Measurements from ENCODE around the gene OSBPL10. TPM values are rescaled to one million over a fixed set of nuclear protein-coding genes. Genes with fewer than 3 reads are reported as not detected.
"Not testable (repeated sequence)": the region's sequence is repeated elsewhere in the genome, so short reads cannot be mapped to it uniquely, and the experiment has no call there.

OSBPL10 gene
- total RNA-seq, 1 donor from 2014 or later: 20.5 TPM

DNA sequence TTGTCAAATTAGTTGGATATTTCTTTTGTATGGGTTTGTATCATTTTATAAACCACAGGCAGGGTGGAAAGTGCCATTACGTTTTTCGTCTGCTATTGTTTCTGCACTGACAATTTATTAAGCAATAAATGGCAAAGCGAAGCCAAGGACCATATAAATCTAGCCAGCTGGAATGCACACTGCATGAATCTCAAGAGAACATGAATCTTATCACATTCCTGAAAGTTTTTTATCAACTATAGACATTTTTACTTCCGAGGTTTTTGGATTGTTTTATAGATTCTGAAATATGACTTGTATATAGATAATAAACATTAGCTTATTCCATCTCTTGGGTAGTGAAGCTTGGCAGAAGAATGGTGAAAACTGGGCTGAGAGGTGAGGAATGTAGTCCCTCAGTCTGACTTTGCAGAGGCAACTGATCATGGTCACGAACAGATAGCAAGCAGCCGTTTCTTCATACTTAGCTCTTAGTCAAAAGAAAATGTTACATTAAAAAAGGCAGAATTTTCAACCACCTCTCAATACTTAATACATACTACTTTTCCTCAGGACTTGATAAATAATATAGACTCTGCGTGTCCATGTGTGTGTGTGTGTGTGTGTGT, 102.7 kb downstream of the OSBPL10 start:
- no peak for DNase-seq (ENCODE audit: low read depth)
- no peak for FAIRE-seq
- TF ChIP-seq, protein P1, sequence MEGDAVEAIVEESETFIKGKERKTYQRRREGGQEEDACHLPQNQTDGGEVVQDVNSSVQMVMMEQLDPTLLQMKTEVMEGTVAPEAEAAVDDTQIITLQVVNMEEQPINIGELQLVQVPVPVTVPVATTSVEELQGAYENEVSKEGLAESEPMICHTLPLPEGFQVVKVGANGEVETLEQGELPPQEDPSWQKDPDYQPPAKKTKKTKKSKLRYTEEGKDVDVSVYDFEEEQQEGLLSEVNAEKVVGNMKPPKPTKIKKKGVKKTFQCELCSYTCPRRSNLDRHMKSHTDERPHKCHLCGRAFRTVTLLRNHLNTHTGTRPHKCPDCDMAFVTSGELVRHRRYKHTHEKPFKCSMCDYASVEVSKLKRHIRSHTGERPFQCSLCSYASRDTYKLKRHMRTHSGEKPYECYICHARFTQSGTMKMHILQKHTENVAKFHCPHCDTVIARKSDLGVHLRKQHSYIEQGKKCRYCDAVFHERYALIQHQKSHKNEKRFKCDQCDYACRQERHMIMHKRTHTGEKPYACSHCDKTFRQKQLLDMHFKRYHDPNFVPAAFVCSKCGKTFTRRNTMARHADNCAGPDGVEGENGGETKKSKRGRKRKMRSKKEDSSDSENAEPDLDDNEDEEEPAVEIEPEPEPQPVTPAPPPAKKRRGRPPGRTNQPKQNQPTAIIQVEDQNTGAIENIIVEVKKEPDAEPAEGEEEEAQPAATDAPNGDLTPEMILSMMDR (IDR thresholded peaks at IDR 0.05; ENCODE audit: insufficient read depth, low read length, severe bottlenecking): no peak
- Histone ChIP-seq H3K36me3 (ENCODE audit: control insufficient read depth, insufficient read depth, low read length) (no peaks in the 10 kb centered on the region), H3K27me3 (ENCODE audit: control insufficient read depth, insufficient read depth, low read length) (no peaks in the 10 kb centered on the region), H3K4me3 (ENCODE audit: low read depth, low read length) (no peak overlapping the region)

DNA sequence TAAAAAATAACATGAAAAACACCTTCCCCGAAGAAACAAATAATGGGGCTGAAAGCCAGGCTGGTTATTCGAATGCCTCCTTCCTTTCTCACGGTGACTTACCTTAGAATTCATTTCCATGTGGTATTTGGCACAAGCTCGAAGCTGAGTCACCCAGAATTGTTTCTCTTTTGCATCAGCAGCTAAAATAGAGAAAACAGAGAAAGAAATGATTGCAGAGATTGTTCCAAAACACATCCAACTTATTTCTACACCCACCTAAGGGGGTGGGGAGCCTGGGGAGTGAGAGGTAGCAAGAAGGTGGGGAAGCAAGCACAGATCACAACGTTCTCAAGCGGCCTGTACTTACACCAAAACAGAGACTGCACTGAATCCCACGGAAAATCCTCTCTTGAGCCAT, 104.7 kb downstream of the OSBPL10 start:
- TF ChIP-seq, protein P1 (IDR thresholded peaks at IDR 0.05; ENCODE audit: insufficient read depth, low read length, severe bottlenecking): no peak
- H3K4me3 ChIP-seq (ENCODE audit: low read depth, low read length): no peak overlapping the region
- FAIRE-seq: peak; percentile 60
- peak; percentile 80 for DNase-seq (ENCODE audit: low read depth)
- H3K36me3 ChIP-seq (ENCODE audit: control insufficient read depth, insufficient read depth, low read length): no peaks in the 10 kb centered on the region
- H3K27me3 ChIP-seq (ENCODE audit: control insufficient read depth, insufficient read depth, low read length): no peaks in the 10 kb centered on the region

DNA sequence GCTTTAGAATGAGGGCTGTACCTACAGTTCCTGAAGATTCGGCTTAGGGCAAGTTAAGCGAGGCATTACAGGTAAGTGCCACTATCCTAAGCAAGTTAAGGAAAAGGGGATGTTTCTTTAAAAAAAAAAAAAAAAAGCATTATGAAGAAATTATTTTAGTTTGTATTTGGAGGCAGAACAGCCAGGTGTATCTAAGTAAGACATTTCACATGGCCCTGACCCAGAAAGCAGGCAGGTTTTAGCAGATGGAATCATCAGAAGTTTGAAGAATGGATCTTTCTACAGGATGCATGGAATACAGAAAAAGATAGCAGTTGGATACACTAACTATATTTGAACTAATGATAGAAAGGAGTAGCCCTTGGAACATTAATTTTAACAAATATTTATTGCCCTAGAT, 105.6 kb downstream of the OSBPL10 start:
- no peak for FAIRE-seq
- DNase-seq (ENCODE audit: low read depth): no peak
- no peaks in the 10 kb centered on the region for H3K27me3 ChIP-seq (ENCODE audit: control insufficient read depth, insufficient read depth, low read length)
- H3K36me3 ChIP-seq (ENCODE audit: control insufficient read depth, insufficient read depth, low read length): no peaks in the 10 kb centered on the region
- H3K4me3 ChIP-seq (ENCODE audit: low read depth, low read length): no peak overlapping the region
- TF ChIP-seq, protein P1 (IDR thresholded peaks at IDR 0.05; ENCODE audit: insufficient read depth, low read length, severe bottlenecking): no peak

DNA sequence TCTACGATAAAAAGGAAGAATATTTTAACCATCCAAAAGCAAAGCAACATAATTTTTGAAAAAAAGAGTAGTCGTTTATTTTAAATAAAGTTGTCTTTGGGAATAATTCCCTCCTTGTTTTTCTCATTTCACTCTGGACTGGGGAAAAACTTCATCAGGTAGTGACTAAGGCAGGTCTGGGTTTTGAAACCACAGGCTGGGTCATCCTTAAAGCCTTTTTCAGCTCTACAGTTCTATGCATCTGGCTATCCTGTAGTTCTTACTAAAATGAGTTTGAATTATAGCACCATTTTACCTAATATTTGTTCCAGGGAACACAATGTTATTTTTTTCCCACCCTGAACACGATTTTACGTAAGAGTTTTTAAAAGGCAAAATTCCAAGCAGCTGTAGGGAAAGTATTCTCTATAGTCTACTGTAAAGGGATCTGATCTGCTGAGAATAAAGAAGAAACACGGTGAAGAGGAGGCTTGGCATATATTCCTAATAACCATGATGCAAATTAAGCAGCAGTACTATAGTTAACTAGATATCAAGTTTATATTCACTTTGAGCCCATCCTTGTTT, 107.7 kb downstream of the OSBPL10 start:
- FAIRE-seq: no peak
- no peak for DNase-seq (ENCODE audit: low read depth)

DNA sequence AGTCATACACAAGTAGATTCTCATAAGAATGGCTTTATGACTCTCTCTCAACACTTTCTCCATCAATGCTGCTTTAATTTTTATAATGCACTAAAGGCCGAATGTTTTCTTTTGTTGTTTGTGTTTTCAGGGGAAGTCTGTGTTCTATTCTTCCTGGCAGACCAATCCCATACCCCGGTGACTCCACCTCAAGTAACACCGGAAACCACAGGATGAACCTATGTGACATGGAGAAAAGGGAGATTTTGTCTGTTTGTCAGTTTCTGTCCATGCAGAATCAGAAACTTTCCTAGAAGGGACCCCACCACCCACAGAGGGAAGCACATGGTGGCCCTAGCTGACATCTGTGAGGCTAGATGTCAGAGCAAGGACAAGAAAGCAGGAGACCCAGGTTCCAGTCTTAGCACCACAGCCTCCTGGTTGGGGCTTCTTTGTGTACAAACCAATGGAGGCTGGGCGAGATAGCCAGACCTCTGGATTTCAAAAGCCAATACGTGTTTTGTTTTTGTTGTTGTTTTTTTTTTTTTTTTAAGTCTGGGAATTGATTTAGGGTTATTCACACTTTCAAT, 109.0 kb downstream of the OSBPL10 start:
- TF ChIP-seq, protein P1 (IDR thresholded peaks at IDR 0.05; ENCODE audit: insufficient read depth, low read length, severe bottlenecking): no peak
- FAIRE-seq (no peak), DNase-seq (ENCODE audit: low read depth) (no peak)
- H3K4me3 ChIP-seq (ENCODE audit: low read depth, low read length): no peak overlapping the region
- no peaks in the 10 kb centered on the region for H3K36me3 ChIP-seq (ENCODE audit: control insufficient read depth, insufficient read depth, low read length)
- no peaks in the 10 kb centered on the region for H3K27me3 ChIP-seq (ENCODE audit: control insufficient read depth, insufficient read depth, low read length)

More for the DNA sequence above, 107.7 kb downstream of the OSBPL10 start:
- TF ChIP-seq, protein P1 (IDR thresholded peaks at IDR 0.05; ENCODE audit: insufficient read depth, low read length, severe bottlenecking): no peak
- Histone ChIP-seq H3K27me3 (ENCODE audit: control insufficient read depth, insufficient read depth, low read length) (no peaks in the 10 kb centered on the region), H3K4me3 (ENCODE audit: low read depth, low read length) (no peak overlapping the region), H3K36me3 (ENCODE audit: control insufficient read depth, insufficient read depth, low read length) (no peaks in the 10 kb centered on the region)

DNA sequence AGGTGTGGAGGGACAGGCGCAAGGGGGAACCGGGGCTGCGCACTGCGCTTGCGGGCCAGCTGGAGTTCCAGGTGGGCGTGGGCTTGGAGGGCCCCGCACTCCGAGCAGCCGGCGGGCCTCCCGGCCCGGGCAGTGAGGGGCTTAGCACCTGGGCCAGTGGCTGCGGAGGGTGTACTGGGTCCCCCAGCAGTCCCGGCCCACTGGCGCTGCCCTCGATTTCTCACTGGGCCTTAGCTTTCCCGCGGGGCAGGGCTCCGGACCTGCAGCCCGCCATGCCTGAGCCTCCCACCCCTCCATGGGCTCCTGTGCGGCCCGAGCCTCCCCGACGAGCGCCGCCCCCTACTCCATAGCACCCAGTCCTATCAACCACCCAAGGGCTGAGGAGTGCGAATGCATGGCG, 111.0 kb downstream of the OSBPL10 start:
- DNase-seq (ENCODE audit: low read depth); H3K27me3 ChIP-seq (ENCODE audit: control insufficient read depth, insufficient read depth, low read length); H3K4me3 ChIP-seq (ENCODE audit: low read depth, low read length); H3K36me3 ChIP-seq (ENCODE audit: control insufficient read depth, insufficient read depth, low read length); FAIRE-seq: not testable (repeated sequence)
